ENCODE results near the gene GUCA2A. TPM values are rescaled to one million over a fixed set of nuclear protein-coding genes. Genes with fewer than 3 reads are reported as not detected.

The GUCA2A gene
- total RNA-seq, 1 donor from 2014 or later = not detected

- DNase-seq (ENCODE audit: low read depth) = no peak
- TF ChIP-seq, protein P1, sequence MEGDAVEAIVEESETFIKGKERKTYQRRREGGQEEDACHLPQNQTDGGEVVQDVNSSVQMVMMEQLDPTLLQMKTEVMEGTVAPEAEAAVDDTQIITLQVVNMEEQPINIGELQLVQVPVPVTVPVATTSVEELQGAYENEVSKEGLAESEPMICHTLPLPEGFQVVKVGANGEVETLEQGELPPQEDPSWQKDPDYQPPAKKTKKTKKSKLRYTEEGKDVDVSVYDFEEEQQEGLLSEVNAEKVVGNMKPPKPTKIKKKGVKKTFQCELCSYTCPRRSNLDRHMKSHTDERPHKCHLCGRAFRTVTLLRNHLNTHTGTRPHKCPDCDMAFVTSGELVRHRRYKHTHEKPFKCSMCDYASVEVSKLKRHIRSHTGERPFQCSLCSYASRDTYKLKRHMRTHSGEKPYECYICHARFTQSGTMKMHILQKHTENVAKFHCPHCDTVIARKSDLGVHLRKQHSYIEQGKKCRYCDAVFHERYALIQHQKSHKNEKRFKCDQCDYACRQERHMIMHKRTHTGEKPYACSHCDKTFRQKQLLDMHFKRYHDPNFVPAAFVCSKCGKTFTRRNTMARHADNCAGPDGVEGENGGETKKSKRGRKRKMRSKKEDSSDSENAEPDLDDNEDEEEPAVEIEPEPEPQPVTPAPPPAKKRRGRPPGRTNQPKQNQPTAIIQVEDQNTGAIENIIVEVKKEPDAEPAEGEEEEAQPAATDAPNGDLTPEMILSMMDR (conservative IDR thresholded peaks at IDR 0.05; ENCODE audit: low read depth, low read length) = no peak
- H3K4me3 ChIP-seq (ENCODE audit: low read depth, low read length) = no peak overlapping the region
Observed at GRCh38 chr1:42133809-42134526, 30.6 kb downstream of the GUCA2A start.

- H3K4me3 ChIP-seq (ENCODE audit: low read depth, low read length) = no peak overlapping the region
- DNase-seq (ENCODE audit: low read depth) = no peak
- TF ChIP-seq, protein P1 (conservative IDR thresholded peaks at IDR 0.05; ENCODE audit: low read depth, low read length) = no peak
Observed at GRCh38 chr1:42133390-42133789, 31.2 kb downstream of the GUCA2A start.

GRCh38 chr1:42130061-42130660, 34.4 kb downstream of the GUCA2A start:
- H3K4me3 ChIP-seq (ENCODE audit: low read depth, low read length) = no peak overlapping the region
- TF ChIP-seq, protein P1 (conservative IDR thresholded peaks at IDR 0.05; ENCODE audit: low read depth, low read length) = no peak
- DNase-seq (ENCODE audit: low read depth) = no peak

DNA sequence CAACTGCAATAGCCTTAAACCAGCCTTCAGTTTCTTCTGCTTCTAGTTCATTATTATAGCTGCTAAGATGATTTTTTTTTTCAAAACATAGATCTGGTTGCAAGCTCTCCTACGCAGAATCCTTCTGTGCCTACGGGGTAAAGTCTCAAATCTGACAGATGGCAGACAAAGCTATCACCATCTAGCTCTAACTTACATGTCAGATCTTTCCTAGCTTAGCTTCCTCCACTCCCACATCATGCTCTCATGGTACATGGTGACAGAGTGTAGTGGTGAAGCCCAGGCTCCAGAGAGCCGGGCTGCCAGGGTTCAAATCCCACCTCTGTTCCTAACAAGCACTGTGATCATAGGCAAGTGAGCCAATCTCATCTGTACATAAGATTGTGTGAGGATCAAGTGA, 35.6 kb downstream of the GUCA2A start:
- TF ChIP-seq, protein P1 (conservative IDR thresholded peaks at IDR 0.05; ENCODE audit: low read depth, low read length) = no peak
- no peak overlapping the region for H3K4me3 ChIP-seq (ENCODE audit: low read depth, low read length)
- DNase-seq (ENCODE audit: low read depth) = no peak

DNA sequence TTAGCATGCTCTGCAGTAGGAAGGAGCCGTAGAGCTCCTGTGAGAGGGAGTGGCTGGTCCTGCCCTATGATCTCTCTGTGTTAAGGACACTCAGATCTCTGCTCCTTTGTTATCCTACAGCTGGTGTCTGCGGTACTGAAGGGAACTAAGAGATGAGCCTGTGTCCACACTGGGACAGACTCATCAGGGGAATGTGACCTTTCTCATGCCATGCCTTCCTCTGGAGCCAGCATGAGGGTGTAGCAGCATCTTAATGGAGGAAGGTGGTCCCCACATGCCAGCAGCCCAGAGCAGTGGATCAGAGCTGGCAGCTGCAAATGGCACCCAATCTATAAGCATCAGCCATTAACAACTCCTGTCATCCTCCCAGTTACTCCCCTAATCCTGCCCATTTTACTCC, 36.0 kb downstream of the GUCA2A start:
- TF ChIP-seq, protein P1 (conservative IDR thresholded peaks at IDR 0.05; ENCODE audit: low read depth, low read length) = no peak
- no peak overlapping the region for H3K4me3 ChIP-seq (ENCODE audit: low read depth, low read length)
- no peak for DNase-seq (ENCODE audit: low read depth)

DNA sequence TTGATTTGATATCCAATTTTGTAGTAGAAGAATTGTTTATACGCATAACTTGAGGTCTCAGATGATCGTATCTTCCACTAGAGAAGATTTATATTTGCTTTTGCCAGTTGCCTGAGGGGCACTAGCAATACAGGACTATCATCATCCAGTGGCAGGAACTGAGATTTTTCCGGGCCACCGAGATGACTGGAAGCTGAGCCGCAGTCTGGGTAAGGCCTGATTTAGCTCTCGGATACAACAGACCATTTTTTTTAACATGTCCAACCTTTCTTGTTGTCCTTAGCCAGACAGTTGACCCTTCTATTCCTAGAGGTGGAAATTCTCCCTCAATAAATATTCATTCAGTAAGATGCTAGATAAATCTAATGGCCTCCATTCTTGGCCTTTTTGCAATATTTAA, 36.8 kb downstream of the GUCA2A start:
- TF ChIP-seq, protein P1 (conservative IDR thresholded peaks at IDR 0.05; ENCODE audit: low read depth, low read length) = no peak
- no peak for DNase-seq (ENCODE audit: low read depth)
- H3K4me3 ChIP-seq (ENCODE audit: low read depth, low read length) = no peak overlapping the region

GRCh38 chr1:42125552-42125951, 39.0 kb downstream of the GUCA2A start:
- DNase-seq (ENCODE audit: low read depth) = no peak
- no peak overlapping the region for H3K4me3 ChIP-seq (ENCODE audit: low read depth, low read length)
- TF ChIP-seq, protein P1 (conservative IDR thresholded peaks at IDR 0.05; ENCODE audit: low read depth, low read length) = no peak
